Measurements from ENCODE around the gene TCHH.

- no peak for TF ChIP-seq CTCF (IDR thresholded peaks at IDR 0.05; ENCODE audit: low read depth, low read length)
- no peak for TF ChIP-seq EZH2phosphoT487 (IDR thresholded peaks at IDR 0.05; ENCODE audit: low read depth)
Observed at GRCh38 chr1:152067929-152068328, 47.3 kb downstream of the TCHH start.

All from OCI-LY3 (cell line).